Sigmoid colon (tissue), 7 donors: ENCODE measurements around the gene BCORL1. TPM values are rescaled to one million over a fixed set of nuclear protein-coding genes. Genes with fewer than 3 reads are reported as not detected.
A peak's percentile ranks its signal among the peaks of the same experiment; 100 is the strongest.

Experiments
- DNase-seq: peaks from one replicate; pipeline ENCODE4 v3.0.0-alpha.2; 2019
- H3K27ac ChIP-seq, 4 donors: fragments of 200-600 bp; sonication (generic); one replicate each; pipeline ENCODE4 v1.5.1; 2016 to 2019; ENCODE audit warnings: mild to moderate bottlenecking in 1 of 4
- H3K27me3 ChIP-seq, 3 donors: fragments of 200-600 bp; sonication (generic); one replicate each; pipeline ENCODE4 v1.5.1; 2019; ENCODE audit warnings: mild to moderate bottlenecking in 1 of 3
- H3K36me3 ChIP-seq, 4 donors: fragments of 200-600 bp; sonication (generic); one replicate each; pipeline ENCODE4 v1.5.1; 2016 to 2019
- H3K4me1 ChIP-seq, 4 donors: fragments of 200-600 bp; sonication (generic); one replicate each; pipeline ENCODE4 v1.5.1; 2017 to 2019
- H3K4me3 ChIP-seq, 4 donors: fragments of 200-600 bp; sonication (generic); one replicate each; pipeline ENCODE4 v1.5.1; 2017 to 2019; ENCODE audit warnings: mild to moderate bottlenecking in 2 of 4, moderate library complexity in 1 of 4
- H3K9me3 ChIP-seq, 4 donors: fragments of 200-600 bp in 3 of 4; sonication (generic) in 3 of 4; one replicate each; pipeline versions ENCODE4 v1.5.1 to v1.6.1; 2013 to 2019
- EP300 ChIP-seq, 4 donors: sonication (generic); formaldehyde crosslinking; IDR thresholded peaks; one replicate each; pipeline ENCODE4 v1.6.1; 2017; ENCODE audit warnings: antibody characterized with exemption in 4 of 4
- POLR2A ChIP-seq, 2 donors: fragments of 450-650 bp; IDR thresholded peaks; one replicate each; pipeline ENCODE4 v1.6.1; 2016; ENCODE audit warnings: antibody characterized with exemption in 2 of 2, mild to moderate bottlenecking in 2 of 2, moderate library complexity in 2 of 2
- POLR2AphosphoS5 ChIP-seq, 4 donors: sonication (generic); formaldehyde crosslinking; IDR thresholded peaks; one replicate each; pipeline ENCODE4 v1.6.1; 2017; ENCODE audit warnings: antibody characterized with exemption in 4 of 4
- WGBS, 2 donors: extraction: QIAGEN DNeasy Blood & Tissue Kit; methylation state at CpG; one replicate each; pipeline ENCODE4 v1.1.7; 2013; 5-methylcytosine and 5-hydroxymethylcytosine counted together
- intact Hi-C: fragments of 100-400 bp; cut with DNase I; formaldehyde crosslinking; loops from one replicate; pipeline ENCODE4 v1.15.1; 2023
- polyA plus RNA-seq, 3 donors: library from polyadenylated mRNA; stranded (reverse); fragments of 200-250 nt; gene quantifications; one replicate each; pipeline ENCODE4 v1.2.3, GENCODE V29; 2013
- total RNA-seq, 4 donors: library from RNA; depleted of rRNA; stranded (reverse); fragments of >200 nt; gene quantifications; one replicate each; pipeline ENCODE4 v1.1.0, GENCODE V29; 2016
- TF ChIP-seq, protein P1 (sequence below), 4 experiments: fragments of 450-650 bp in 3 of 4; fragments of 200-600 bp in 1 of 4; IDR thresholded peaks; one replicate each; pipeline ENCODE4 v1.5.1; 2016 to 2019; ENCODE audit warnings: antibody characterized with exemption in 4 of 4, mild to moderate bottlenecking in 3 of 4, moderate library complexity in 2 of 4
- donor health status: healthy with polysubstance abuse.
- donor health status: Bipolar disorder and iron deficiency.
- donor health status: healthy.

Gene BCORL1
- total and polyA plus RNA-seq, 7 donors: 1.2 to 5.8 (median 3.2) TPM

DNA sequence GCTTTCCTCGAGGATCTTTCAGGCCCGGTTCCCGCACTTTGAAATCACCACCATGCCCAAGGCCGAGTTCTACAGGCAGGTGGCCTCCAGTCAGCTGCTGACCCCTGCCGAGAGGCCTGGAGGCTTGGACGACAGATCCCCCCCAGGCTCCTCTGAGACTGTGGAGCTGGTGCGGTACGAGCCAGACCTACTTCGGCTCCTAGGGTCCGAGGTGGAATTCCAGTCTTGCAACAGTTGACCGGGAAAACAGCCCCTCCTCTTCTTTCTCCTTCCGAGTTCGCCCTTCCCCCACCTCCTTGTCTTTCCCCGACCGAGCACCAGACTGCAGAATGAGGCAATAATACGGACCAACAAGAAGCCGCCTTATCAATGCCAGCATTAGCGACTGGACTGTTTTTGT lies 73.5 kb downstream of the BCORL1 start:
- intact Hi-C loops: no loop called here
- WGBS, 2 donors: 91 to 92% methylated on average over 18 of the region's 18 CpGs
- peaks cover 0 to 33% (median 12%) of the 10 kb centered on the region in 4 donors for H3K4me1 ChIP-seq
- DNase-seq: no peak
- no peaks in the 10 kb centered on the region for H3K9me3 ChIP-seq
- peaks cover 0 to 30% (median 13%) of the 10 kb centered on the region in 4 donors for H3K36me3 ChIP-seq
- no peaks in the 10 kb centered on the region for H3K27me3 ChIP-seq
- TF ChIP-seq, protein P1, sequence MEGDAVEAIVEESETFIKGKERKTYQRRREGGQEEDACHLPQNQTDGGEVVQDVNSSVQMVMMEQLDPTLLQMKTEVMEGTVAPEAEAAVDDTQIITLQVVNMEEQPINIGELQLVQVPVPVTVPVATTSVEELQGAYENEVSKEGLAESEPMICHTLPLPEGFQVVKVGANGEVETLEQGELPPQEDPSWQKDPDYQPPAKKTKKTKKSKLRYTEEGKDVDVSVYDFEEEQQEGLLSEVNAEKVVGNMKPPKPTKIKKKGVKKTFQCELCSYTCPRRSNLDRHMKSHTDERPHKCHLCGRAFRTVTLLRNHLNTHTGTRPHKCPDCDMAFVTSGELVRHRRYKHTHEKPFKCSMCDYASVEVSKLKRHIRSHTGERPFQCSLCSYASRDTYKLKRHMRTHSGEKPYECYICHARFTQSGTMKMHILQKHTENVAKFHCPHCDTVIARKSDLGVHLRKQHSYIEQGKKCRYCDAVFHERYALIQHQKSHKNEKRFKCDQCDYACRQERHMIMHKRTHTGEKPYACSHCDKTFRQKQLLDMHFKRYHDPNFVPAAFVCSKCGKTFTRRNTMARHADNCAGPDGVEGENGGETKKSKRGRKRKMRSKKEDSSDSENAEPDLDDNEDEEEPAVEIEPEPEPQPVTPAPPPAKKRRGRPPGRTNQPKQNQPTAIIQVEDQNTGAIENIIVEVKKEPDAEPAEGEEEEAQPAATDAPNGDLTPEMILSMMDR (IDR thresholded peaks at IDR 0.05): no peak
- TF ChIP-seq POLR2A (IDR thresholded peaks at IDR 0.05) (no peak), POLR2AphosphoS5 (IDR thresholded peaks at IDR 0.05) (no peak), EP300 (IDR thresholded peaks at IDR 0.05) (no peak)
- H3K27ac ChIP-seq: peak overlapping the region in 1 of 4 donors; percentile 68
- H3K4me3 ChIP-seq: no peak overlapping the region

DNA sequence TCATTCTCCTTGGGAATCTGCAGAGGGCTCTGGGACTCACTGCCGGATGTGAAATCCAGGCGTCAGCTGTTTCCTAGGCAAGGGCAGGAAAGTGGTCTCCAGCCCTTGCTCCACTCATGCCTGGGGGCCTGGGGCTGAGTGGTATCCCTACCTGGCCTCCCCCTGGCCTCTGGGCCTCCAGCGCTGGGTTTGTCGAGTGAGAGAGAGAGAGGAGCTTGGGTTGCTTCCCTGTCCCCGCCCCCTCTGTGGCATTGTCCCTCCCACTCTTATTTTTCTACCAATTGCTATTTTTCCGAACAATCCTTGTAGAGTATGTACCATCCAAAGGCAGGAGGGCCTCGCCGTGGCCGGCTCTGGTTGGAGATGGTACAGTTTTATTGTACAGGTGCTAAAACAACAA lies 74.8 kb downstream of the BCORL1 start:
- 84 to 90% methylated on average over 9 of the region's 9 CpGs for WGBS, 2 donors
- intact Hi-C loops: no loop called here
- peaks cover 0 to 33% (median 12%) of the 10 kb centered on the region in 4 donors for H3K4me1 ChIP-seq

DNA sequence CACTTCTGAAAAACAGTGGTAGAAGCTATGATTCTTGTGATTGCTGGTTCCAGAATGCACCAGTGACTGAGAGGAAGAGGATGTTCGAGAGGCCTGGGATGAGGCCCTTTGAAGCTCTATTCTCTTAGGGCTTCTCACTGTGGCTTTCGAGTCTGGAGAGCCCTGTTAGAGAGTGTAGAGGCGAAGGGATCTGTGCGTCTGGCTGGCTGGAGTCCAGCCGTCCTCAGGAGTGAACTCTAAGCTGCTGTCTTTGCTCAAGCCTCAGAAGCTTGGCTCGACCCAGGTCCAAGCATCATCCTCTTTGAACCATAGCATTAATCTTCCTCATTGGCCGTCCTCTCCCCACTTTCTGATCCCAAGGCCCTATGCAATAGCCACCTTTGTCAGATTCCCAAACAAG lies 76.2 kb downstream of the BCORL1 start:
- TF ChIP-seq POLR2A (IDR thresholded peaks at IDR 0.05) (no peak), EP300 (IDR thresholded peaks at IDR 0.05) (no peak), POLR2AphosphoS5 (IDR thresholded peaks at IDR 0.05) (no peak)
- TF ChIP-seq, protein P1 (IDR thresholded peaks at IDR 0.05): no peak
- Histone ChIP-seq H3K4me1 (peaks cover 0 to 33% (median 12%) of the 10 kb centered on the region in 4 donors), H3K27me3 (no peaks in the 10 kb centered on the region), H3K36me3 (peaks cover 0 to 3% (median 0%) of the 10 kb centered on the region in 4 donors), H3K27ac (peak overlapping the region in 3 of 4 donors; percentile 22 to 76 (median 68)), H3K9me3 (no peaks in the 10 kb centered on the region), H3K4me3 (no peak overlapping the region)
- intact Hi-C loops: no loop called here
- 87 to 90% methylated on average over 7 of the region's 7 CpGs for WGBS, 2 donors
- peak; percentile 75 for DNase-seq

More for the DNA sequence above, 74.8 kb downstream of the BCORL1 start:
- Histone ChIP-seq H3K27me3 (no peaks in the 10 kb centered on the region), H3K9me3 (no peaks in the 10 kb centered on the region), H3K36me3 (peaks cover 0 to 17% (median 4%) of the 10 kb centered on the region in 4 donors), H3K4me3 (no peak overlapping the region), H3K27ac (no peak overlapping the region)
- no peak for TF ChIP-seq POLR2A (IDR thresholded peaks at IDR 0.05)
- no peak for TF ChIP-seq EP300 (IDR thresholded peaks at IDR 0.05)
- TF ChIP-seq, protein P1 (IDR thresholded peaks at IDR 0.05): no peak
- no peak for TF ChIP-seq POLR2AphosphoS5 (IDR thresholded peaks at IDR 0.05)
- DNase-seq: no peak

DNA sequence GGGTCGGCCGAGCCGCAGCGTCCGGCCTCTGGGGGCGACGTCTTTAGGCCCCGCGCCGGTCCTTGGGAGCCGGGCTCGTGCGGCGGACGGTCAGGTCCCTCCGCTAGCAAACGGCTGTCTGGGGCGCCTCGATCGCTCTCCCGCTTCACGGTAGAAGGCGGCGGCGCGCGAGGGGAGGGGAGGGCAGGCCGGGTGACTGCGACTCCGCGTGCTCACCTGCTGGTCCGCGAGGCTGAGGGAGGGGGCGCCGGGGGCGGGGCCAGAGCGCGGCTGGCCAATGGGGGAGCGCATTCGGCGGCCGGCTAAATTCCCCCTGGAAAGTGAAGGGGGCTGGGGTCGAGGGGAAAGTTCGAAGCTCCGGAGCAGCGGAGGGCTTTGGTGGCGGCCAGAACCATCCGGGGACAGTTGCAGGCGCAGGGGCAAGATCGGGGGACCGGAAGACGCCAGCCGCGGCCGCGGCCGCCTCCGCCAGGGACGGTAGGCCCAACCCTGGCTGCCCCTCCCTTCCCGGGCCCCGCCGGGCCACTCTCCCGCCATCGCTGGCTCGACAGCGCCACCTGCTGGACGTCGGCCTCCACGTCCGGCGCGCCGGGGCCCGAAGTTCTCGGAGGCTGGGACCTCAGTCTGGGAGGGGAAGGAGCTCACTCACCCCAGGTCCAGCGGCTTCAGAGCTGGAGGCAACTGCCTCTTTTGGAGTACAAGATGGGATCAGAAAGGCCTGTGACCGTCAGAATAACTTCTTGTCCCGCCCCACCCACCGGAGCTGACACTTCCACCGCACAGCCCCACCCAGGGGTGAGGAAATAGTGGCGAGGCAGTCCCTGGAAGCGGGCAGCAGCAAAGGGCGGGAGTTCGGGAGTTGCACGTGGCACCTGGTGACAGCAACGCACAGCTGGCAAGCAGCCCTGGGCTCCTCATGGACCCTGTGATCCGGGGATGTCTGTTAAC lies 78.0 kb downstream of the BCORL1 start:
- peak; percentile 86 for DNase-seq
- 0 to 1% methylated on average over 87 of the region's 87 CpGs for WGBS, 2 donors
- Histone ChIP-seq H3K27me3 (no peaks in the 10 kb centered on the region), H3K4me3 (peak overlapping the region; percentile 30 to 58 (median 54)), H3K4me1 (peaks cover 0 to 21% (median 7%) of the 10 kb centered on the region in 4 donors), H3K36me3 (no peaks in the 10 kb centered on the region), H3K27ac (peak overlapping the region; percentile 55 to 76 (median 72)), H3K9me3 (no peaks in the 10 kb centered on the region)
- TF ChIP-seq POLR2A (IDR thresholded peaks at IDR 0.05) (no peak), POLR2AphosphoS5 (IDR thresholded peaks at IDR 0.05) (peak in 2 of 4 donors; percentile 8 to 26), EP300 (IDR thresholded peaks at IDR 0.05) (no peak)
- TF ChIP-seq, protein P1 (IDR thresholded peaks at IDR 0.05): peak; percentile 67 to 88 (median 75)
- intact Hi-C loops: loop anchor here (1.0 to 10.0 kb wide), 3 partner anchors 78 to 456 kb away; partner anchors contain the start of gene BCORL1
